Activated T-cell treated with anti-CD3 and anti-CD28 coated beads for 48 hours (primary cell): ENCODE results near the gene SNX9.
"Not testable (repeated sequence)": the region's sequence is repeated elsewhere in the genome, so short reads cannot be mapped to it uniquely, and the experiment has no call there.

ENCODE experiments used
- DNase-seq: peaks from one replicate; pipeline ENCODE4 v3.0.0-alpha.2; 2020; ENCODE audit warnings: low read depth

SNX9 gene

DNA sequence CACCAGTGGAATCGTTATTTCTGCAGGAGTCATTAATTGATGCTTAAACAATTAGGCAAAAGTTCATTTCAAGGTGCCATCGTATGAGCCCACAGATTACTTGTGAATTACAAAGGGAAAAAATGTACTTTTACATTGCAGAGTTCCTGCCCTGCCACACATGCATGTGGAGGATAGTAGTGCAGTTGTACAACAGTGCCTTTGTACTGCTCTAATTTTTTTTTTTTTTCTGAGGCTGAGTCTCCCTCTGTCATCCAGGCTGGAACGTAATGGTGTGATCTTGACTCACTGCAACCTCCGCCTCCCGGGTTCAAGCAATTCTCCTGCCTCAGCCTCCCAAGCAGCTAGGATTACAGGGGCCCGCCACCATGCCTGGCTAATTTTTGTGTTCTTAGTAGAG is 132.6 kb downstream of the SNX9 start:
- DNase-seq: no peak

GRCh38 chr6:157956171-157956730 is 133.2 kb downstream of the SNX9 start:
- DNase-seq: no peak

- DNase-seq: no peak
These were observed 136.6 kb downstream of the SNX9 start for GRCh38 chr6:157959451-157960227.

DNA sequence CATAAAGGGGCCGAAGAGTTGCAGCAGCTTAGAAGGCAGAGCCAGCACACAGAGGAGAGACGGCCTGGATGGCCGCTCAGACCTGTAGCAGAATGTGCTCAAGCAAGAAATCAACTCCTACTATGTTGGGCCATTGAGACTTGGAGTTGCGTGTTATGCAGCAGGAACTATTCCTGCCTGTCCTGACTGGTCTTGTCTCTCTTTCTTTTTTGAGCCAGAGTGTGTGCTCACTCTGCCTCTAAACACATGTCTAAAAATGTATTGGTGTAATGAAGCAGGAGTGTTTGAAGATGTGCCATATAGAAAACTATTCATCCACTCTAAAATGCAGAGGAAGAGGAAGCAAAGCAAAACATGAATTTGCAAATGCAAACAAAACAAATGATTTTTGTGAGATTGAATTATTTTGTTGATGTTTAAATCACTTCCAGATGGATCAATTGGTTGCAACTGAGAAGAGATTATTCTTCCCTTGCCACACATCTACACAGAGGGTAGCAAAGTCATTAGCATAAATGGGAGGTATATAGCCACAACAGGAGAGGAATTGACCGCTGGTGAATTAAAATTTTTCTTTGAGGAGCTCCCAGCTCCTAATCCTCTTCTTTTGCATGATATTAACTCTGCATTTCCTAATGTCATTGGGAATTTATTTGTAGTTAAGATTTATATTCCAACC is 138.2 kb downstream of the SNX9 start:
- DNase-seq: no peak

- no peak for DNase-seq
These were observed 139.0 kb downstream of the SNX9 start for GRCh38 chr6:157961832-157962575.

GRCh38 chr6:157962601-157963302 is 139.7 kb downstream of the SNX9 start:
- no peak for DNase-seq

DNA sequence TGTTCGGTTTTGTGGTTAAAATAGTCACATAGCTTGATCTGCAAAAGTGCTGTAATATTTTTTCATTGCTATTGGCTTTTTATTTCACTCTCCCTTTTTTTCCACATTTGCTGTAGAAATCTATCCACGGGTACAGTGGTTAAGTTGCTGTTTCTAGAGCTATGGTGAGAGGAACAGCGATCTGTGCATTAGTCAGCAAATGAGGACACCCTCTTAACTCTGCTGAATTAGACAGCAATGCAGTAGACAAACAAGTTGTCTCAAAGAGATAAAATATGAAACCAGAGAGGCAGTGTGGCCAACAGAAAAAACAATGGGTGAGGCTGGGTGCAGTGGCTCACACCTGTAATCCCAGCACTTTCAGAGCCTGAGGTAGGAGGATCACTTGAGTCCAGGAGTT is 141.1 kb downstream of the SNX9 start:
- DNase-seq: no peak

- no peak for DNase-seq
These were observed 142.3 kb downstream of the SNX9 start for GRCh38 chr6:157965387-157965786.

DNA sequence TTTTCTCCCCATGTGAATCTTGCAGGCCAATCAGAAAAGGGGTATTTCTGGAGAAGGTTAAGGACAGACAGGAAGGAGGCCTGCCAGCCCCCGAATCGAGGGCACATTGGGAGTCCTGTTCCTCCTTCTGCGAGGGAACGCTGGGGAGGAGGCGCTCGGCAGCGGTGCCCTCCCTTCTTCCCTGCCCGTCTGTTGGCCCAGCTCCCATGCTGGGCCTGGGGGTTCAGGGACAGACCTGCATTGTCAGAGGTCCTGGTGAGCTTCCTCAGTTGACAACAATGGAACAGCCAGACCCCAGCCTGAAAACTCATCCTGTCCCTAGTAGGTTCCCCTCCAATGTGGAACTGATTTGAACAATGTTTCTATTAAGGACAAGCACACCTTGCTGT is 143.5 kb downstream of the SNX9 start:
- DNase-seq: no peak

- no peak for DNase-seq
These were observed 144.0 kb downstream of the SNX9 start for GRCh38 chr6:157967020-157967419.

DNA sequence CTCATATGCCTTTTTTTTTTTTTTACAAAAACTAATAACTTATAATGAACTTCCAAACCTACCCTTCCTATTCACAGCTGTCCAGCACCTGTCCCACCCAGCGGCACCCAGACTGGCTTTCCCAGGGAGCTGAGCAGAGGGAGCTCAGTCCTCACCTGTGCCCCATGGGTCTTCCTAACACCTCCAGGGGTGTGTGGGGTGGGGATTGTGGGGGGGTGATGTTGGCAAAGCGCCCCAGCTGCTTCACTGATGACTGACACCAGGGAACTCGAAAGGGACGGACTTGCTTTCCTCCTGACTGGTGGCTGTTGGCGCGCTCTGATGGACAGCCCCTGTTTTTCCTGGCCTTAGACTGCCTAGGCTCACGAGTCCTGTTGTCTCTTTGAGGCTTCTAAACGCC is 144.4 kb downstream of the SNX9 start:
- DNase-seq: no peak

- not testable (repeated sequence) for DNase-seq
These were observed 149.1 kb downstream of the SNX9 start for GRCh38 chr6:157972177-157972576.

GRCh38 chr6:157974341-157974894 is 151.4 kb downstream of the SNX9 start:
- DNase-seq: no peak

GRCh38 chr6:157974967-157975366 is 151.9 kb downstream of the SNX9 start:
- no peak for DNase-seq

GRCh38 chr6:157975456-157975855 is 152.4 kb downstream of the SNX9 start:
- no peak for DNase-seq

- DNase-seq: no peak
These were observed 153.5 kb downstream of the SNX9 start for GRCh38 chr6:157976345-157977175.

DNA sequence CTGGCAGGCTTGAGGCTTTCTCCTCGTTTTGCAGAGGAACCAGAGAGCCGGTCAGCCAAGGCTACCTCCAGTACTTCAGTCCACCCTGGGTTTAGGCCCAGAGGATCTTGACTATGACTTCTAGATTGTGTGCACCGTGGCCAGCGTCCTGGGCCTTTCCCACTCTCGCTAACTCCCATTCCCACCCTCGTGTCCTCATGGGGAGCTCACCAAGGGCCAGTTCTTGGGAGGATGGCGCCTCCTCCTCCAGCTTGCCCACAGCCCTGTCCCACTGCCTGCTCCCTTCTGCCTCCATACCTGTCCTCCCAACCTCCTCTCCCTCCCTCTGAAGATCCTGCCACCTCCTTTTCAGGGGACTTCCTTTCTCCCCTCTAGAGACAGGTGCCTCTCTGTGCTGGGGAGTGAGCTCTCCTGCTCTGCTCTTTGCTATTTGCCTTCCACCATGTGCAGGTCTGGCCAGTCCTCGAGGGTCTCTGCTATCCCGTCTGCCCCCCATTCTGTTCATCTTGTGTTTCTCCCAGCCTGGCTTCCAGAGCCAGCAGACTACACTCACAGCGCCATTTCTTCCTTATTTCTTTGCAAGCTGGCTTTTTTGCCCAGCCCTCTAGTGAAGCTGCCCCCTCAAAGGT is 154.2 kb downstream of the SNX9 start:
- DNase-seq: no peak

GRCh38 chr6:157978021-157978783 is 155.2 kb downstream of the SNX9 start:
- DNase-seq: no peak

DNA sequence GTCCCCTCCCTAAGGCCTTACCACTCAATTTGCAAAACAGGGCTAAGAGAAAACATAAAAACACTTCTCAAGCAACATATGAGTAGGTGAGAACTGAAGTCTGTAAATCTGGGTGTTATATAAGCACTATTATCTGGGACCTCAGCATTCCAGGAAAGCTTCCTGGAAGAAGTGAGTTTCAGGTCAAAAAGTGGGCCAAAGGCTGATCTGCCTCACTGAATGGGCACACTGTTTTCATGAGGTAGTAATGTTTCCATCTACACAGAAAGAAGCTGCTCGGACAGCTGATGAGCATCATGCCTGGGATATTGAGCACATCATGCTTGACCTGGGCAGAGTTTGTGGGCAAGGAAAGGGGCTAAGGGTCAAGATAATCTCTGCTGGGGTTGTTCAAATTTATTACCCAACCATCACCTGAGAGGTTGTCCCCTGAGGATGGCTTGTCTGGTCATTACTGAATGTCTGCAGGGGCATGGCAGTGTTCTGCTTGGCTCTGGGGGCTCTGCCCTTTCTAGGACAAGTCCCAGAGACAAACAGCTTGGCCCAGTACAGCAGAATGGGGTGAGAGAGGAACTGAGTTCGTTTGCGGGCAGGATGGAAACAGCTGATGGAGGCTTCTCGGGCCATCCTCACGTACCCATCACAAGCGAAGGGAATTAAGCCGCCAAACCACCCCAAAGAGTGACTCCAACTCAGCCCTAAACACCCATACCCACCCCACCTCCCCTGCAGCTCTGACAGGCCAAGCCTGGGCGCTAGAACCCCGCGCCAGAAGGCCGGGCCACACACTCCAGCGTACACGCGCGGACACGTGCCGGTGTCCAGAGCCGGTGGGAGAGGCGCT is 157.5 kb downstream of the SNX9 start:
- DNase-seq: no peak
